HG03469 (cell line): Measurements from ENCODE around the gene MROH9.

ENCODE experiments used
- ATAC-seq: cut with Tn5 transposase; IDR thresholded peaks from one replicate; pipeline ENCODE4 v1.9.1; 2021; ENCODE audit warnings: mild to moderate bottlenecking, moderate library complexity, moderate number of reproducible peaks; ENCODE audit not compliant: unreplicated experiment

Gene MROH9

GRCh38 chr1:171081314-171081753 lies 146.0 kb downstream of the MROH9 start:
- ATAC-seq, result no peak

- ATAC-seq, result no peak
Measured at GRCh38 chr1:171081763-171082201, 146.4 kb downstream of the MROH9 start.

GRCh38 chr1:171082606-171083005 lies 147.3 kb downstream of the MROH9 start:
- ATAC-seq, result no peak

DNA sequence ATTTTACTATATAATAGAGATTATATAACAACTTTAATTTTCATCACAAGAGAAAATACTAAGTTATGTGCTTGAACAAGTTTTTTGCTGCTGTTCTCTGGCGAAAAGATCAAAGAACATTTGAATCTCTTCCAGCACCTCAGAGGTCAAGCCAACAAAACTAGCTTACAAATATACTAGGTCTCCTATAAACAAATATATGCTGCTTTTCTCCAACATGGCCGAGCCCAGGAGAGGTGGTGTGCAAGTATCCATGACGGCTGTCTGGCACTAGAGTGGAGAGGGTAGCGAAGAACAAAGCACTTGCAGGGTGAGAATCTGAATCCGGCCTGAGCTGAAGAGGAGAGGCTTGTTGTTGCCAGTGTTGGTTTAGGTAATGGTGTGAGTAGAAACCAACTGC lies 147.9 kb downstream of the MROH9 start:
- ATAC-seq, result no peak

DNA sequence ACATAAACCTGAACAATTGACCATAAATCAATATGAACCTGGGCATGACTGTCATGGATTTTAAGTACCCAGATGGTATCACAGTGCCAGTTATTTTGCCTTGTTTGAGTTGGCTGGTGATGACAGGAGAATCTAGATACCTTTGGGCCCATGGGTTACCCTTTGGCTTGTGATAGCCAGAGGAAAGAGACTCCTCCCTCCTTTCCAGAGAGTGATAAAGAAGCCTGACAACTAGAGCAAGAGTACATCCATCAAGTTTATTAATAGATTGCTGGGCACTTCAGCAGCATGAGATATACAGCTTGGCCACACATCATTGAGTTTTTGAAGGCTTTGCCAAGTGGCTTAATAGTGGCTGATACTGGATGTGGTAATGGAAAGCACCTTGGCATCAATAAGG lies 148.8 kb downstream of the MROH9 start:
- no peak for ATAC-seq

DNA sequence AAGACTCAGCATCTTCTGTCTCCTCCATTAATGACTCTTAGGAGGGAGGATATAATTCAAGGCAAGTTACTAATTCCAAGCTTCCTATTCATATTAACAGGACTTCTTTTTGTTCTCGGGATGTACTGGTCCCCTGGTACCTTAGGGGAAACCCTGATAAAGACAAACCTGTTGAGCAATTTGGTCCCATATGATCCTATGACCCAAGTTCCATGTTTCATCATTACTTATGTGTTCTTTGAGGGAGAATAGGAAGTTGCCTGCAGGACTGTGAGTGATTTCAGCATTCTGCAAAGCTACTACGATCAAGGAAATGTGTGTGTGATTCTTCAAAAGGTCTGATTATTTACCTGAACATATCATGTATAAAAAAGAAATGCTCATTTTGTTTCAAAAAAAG lies 149.5 kb downstream of the MROH9 start:
- ATAC-seq, result no peak

DNA sequence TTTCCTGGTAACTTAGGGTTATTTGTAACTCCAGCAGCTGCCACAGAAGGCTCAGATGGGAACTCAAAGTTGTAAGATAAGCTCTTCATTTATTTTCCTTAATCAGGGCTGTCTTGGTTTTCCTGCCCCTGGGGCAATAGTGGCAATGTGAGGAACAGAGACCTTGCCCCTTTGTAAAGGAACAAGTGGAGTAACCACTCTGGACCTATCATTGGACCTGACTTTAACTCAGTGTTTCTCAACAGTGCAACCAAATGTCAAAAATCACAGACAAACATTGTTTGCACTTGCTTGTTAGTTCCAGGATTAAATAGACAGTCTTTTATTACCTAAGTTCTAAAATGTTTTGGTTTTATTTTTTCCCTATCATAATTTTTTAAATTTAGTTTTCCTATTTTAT lies 152.6 kb downstream of the MROH9 start:
- no peak for ATAC-seq

- no peak for ATAC-seq
Measured at GRCh38 chr1:171090604-171091003, 155.3 kb downstream of the MROH9 start, which contains the start of gene FMO3. FMO3 (plus strand) TSS chr1:171090905; CDS start chr1:171092659, 1,754 bp downstream.

DNA sequence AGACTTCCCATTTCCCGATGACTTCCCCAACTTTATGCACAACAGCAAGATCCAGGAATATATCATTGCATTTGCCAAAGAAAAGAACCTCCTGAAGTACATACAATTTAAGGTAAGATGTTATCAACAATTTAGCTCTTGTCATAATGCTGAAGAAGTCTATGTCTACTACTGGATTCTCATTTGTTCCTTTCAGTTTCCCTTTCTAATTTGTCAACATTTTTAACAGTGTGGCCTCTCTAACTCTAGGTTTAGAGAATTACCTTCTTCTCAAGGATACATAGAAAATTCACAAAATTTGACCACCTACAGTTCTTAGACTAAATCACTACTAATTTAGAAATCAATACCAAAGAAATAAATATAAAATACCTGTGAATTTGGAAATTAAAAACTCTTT lies 168.5 kb downstream of the MROH9 start:
- ATAC-seq, result no peak

- no peak for ATAC-seq
Measured at GRCh38 chr1:171107262-171107940, 172.1 kb downstream of the MROH9 start.

DNA sequence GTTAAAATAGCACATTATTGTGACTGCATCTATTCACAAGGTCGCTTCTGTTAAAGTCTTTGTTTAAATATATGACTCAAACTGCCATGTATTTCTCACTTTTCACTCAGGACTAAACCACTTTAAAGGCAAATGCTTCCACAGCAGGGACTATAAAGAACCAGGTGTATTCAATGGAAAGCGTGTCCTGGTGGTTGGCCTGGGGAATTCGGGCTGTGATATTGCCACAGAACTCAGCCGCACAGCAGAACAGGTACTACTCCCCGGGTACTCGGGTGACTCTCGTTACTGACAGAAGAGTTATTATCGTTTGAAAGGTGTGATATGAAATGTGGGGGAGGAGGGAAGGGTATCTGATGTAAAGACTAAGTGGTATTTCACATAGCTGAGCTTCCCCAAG lies 172.6 kb downstream of the MROH9 start:
- ATAC-seq, result no peak

DNA sequence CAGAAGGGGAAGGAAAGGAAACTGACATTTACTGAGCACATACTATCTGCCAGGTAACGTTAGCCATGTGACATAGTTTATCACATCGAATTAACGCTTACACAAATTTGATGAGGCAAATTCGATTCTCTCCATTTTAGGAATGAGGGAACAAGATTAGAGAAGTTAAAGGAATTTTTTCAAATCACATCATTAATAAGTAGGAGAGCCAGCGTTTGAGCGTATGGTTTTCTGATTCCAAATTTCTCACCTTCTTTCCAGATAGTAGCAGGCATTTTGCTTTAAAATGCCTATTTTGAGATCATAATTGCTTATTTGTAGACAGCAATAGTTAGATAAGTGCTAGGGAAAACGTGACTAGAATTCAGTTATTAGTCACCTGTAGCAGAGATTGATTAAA lies 174.6 kb downstream of the MROH9 start:
- ATAC-seq, result no peak

GRCh38 chr1:171110621-171111326 lies 175.4 kb downstream of the MROH9 start:
- no peak for ATAC-seq

- no peak for ATAC-seq
Measured at GRCh38 chr1:171112119-171112518, 176.8 kb downstream of the MROH9 start.

GRCh38 chr1:171113382-171113781 lies 178.0 kb downstream of the MROH9 start:
- no peak for ATAC-seq
